Measurements from ENCODE around the gene BAHCC1. TPM values are rescaled to one million over a fixed set of nuclear protein-coding genes. Genes with fewer than 3 reads are reported as not detected.

The BAHCC1 gene
- total RNA-seq, 3 donors from 2014 or later: 7.4 to 17.0 (median 11.7) TPM

DNA sequence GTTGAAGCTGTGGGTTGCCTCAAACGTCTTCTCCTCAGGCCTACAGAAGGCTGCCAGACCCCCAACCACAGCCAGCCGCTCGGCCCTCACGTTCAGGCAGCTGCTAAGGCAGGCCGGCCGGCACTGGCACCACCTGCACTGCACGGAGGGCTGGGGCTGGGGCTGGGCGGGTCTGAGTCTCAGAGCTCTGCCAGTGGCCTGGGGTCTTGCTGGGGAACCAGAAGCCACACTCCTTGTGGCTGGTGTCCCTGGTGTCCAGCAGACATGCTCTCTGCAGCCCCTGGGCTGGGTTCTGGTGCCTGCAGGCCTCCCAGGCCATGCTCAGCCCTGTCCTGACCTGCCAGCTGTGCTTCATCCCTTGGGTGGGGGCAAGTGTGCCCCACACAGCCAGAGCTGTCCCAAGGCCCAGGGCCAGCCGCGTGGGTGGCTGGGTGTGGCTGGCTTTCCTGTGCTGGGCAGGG is 42.0 kb downstream of the BAHCC1 start:
- intact Hi-C loops (cut with DNase I; ENCODE audit: low total_unique reads): no loop called here
- no peaks in the 10 kb centered on the region for H3K27me3 ChIP-seq
- no peaks in the 10 kb centered on the region for H3K36me3 ChIP-seq
- peak overlapping the region in 1 of 2 donors; percentile 90 for H3K27ac ChIP-seq
- H3K4me1 ChIP-seq: peaks cover 0 to 5% of the 10 kb centered on the region in 2 donors
- DNase-seq (ENCODE audit: low spot score in 2 of 2): no peak
- no peaks in the 10 kb centered on the region for H3K9me3 ChIP-seq
- no peak overlapping the region for H3K4me3 ChIP-seq
- TF ChIP-seq POLR2AphosphoS5 (IDR thresholded peaks at IDR 0.05) (no peak), POLR2A (IDR thresholded peaks at IDR 0.05) (no peak)

DNA sequence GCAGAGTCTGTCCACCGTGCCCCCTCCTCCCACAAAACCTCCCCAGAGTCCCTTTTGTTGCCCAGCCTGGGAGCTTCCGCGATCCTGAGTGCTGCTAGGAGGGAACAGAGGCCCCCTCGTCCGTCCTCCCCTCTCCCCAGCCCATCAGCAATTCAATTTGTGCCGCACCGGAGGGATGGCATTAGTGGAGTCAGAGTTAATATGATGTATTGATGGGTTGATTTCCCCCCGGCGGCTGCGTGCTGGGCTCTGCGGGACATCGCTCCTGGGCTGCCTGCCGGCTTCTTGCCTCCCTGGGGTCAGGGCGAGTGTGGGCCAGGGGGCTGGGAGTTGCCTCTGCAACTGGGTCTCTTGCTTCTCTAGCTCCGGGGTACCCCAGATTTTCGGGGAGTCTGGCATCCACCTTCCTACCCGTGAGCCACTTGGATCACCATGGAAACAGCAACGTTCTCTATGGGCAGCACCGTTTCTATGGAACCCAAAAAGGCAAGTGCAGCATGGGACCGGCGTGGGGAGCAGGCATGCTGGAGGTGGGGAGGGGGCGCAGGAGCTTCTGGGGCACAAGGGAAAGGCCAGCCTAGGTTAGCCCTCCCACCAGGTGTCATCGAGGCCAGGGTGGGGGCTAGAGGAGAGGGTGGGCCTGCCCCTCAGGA is 42.9 kb downstream of the BAHCC1 start:
- H3K36me3 ChIP-seq: no peaks in the 10 kb centered on the region
- intact Hi-C loops (cut with DNase I; ENCODE audit: low total_unique reads): no loop called here
- H3K4me1 ChIP-seq: peaks cover 0 to 5% of the 10 kb centered on the region in 2 donors
- H3K9me3 ChIP-seq: no peaks in the 10 kb centered on the region
- H3K4me3 ChIP-seq: no peak overlapping the region
- H3K27me3 ChIP-seq: no peaks in the 10 kb centered on the region
- no peak for TF ChIP-seq POLR2A (IDR thresholded peaks at IDR 0.05)
- TF ChIP-seq, protein P1, sequence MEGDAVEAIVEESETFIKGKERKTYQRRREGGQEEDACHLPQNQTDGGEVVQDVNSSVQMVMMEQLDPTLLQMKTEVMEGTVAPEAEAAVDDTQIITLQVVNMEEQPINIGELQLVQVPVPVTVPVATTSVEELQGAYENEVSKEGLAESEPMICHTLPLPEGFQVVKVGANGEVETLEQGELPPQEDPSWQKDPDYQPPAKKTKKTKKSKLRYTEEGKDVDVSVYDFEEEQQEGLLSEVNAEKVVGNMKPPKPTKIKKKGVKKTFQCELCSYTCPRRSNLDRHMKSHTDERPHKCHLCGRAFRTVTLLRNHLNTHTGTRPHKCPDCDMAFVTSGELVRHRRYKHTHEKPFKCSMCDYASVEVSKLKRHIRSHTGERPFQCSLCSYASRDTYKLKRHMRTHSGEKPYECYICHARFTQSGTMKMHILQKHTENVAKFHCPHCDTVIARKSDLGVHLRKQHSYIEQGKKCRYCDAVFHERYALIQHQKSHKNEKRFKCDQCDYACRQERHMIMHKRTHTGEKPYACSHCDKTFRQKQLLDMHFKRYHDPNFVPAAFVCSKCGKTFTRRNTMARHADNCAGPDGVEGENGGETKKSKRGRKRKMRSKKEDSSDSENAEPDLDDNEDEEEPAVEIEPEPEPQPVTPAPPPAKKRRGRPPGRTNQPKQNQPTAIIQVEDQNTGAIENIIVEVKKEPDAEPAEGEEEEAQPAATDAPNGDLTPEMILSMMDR (IDR thresholded peaks at IDR 0.05): no peak
- no peak for TF ChIP-seq POLR2AphosphoS5 (IDR thresholded peaks at IDR 0.05)
- H3K27ac ChIP-seq: no peak overlapping the region
- DNase-seq (ENCODE audit: low spot score in 2 of 2): no peak

DNA sequence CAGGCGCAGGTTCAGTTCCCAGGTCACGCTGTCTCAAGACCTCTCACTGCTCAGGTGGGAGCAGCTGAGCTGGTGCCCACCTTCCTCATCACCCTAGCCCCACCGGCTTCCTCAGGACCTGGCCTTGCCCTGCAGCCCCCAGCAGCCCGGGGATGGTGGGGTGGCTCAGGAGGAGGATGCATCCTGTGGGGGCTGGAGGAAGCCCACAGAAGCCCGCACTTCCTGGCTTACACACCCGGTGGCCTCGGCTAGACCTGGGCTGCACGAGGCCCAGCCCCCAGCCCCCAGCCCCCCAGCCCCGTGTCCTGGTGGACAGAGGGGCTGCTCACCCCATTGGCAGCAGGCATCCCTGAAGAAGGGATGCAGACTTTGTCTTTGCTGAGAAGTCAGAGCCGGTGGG is 43.4 kb downstream of the BAHCC1 start:
- TF ChIP-seq POLR2AphosphoS5 (IDR thresholded peaks at IDR 0.05): no peak
- TF ChIP-seq POLR2A (IDR thresholded peaks at IDR 0.05): no peak
- TF ChIP-seq, protein P1 (IDR thresholded peaks at IDR 0.05): no peak
- Histone ChIP-seq H3K27ac (no peak overlapping the region), H3K27me3 (no peaks in the 10 kb centered on the region), H3K9me3 (no peaks in the 10 kb centered on the region), H3K4me1 (peaks cover 0 to 5% of the 10 kb centered on the region in 2 donors), H3K4me3 (no peak overlapping the region), H3K36me3 (no peaks in the 10 kb centered on the region)
- no peak for DNase-seq (ENCODE audit: low spot score in 2 of 2)
- intact Hi-C loops (cut with DNase I; ENCODE audit: low total_unique reads): no loop called here

DNA sequence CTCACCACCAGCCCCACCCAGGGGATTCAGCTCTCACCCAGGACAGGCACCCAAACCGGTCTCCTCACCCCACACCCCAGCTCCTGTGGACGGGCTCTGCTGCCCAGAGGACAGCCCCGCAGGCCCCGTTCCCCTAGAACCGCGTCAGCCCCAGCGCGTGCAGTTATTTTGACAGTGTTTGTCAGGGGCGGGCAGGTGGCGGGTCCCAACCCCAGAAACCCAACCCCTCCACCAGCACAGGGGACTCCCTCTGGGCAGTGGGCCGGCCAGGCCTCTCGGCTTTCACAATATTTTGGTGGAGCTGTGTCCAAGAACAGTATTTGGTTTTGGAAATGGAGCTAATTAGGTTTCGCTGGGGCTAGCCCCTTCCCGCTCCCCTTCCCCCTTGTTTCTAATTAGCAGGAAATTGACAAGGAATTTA is 44.8 kb downstream of the BAHCC1 start:
- H3K27ac ChIP-seq: no peak overlapping the region
- H3K9me3 ChIP-seq: no peaks in the 10 kb centered on the region
- TF ChIP-seq POLR2A (IDR thresholded peaks at IDR 0.05) (no peak), POLR2AphosphoS5 (IDR thresholded peaks at IDR 0.05) (no peak)
- TF ChIP-seq, protein P1 (IDR thresholded peaks at IDR 0.05): no peak
- no peak for DNase-seq (ENCODE audit: low spot score in 2 of 2)
- intact Hi-C loops (cut with DNase I; ENCODE audit: low total_unique reads): no loop called here
- no peak overlapping the region for H3K4me3 ChIP-seq
- no peaks in the 10 kb centered on the region for H3K36me3 ChIP-seq
- no peaks in the 10 kb centered on the region for H3K27me3 ChIP-seq
- H3K4me1 ChIP-seq: peaks cover 0 to 5% of the 10 kb centered on the region in 2 donors

DNA sequence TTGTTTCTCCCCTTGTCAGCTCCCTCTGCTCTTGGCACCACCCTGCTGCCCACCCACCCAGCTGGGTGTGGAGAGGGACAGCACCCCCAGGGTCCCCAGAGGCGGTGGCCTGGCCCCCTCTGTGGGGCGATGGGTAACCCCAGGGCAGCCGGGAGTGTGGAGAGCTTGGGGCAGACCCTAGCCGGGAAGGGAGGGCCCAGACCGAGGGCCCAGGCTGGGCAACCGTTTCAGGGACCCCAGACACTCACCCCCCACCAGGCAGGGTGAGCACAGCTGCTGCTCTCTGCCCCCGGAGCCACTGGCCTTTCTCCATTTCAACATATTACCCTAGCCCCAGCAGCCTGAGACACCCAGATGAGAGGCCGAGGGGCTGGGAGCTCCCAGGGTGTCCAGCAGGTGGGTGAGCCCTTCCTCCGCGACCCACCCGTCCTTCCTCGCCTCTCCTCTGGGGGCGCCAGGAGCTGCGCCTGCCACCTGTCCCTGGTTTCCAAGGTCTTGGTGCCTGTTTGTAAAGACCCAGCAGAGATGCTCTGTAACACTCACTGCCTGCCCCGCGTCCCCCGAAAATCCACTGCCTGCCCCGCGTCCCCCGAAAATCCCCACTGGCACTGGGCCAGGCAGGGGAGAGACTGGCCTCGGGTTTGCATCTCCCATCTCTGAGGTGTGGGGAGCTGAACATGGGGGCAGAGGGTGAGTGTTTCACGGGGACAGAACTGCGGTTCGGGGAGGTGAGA is 45.4 kb downstream of the BAHCC1 start:
- Histone ChIP-seq H3K27ac (no peak overlapping the region), H3K4me1 (peaks cover 0 to 5% of the 10 kb centered on the region in 2 donors), H3K4me3 (no peak overlapping the region), H3K9me3 (no peaks in the 10 kb centered on the region), H3K36me3 (no peaks in the 10 kb centered on the region), H3K27me3 (no peaks in the 10 kb centered on the region)
- intact Hi-C loops (cut with DNase I; ENCODE audit: low total_unique reads): no loop called here
- DNase-seq (ENCODE audit: low spot score in 2 of 2): no peak
- no peak for TF ChIP-seq POLR2A (IDR thresholded peaks at IDR 0.05)

DNA sequence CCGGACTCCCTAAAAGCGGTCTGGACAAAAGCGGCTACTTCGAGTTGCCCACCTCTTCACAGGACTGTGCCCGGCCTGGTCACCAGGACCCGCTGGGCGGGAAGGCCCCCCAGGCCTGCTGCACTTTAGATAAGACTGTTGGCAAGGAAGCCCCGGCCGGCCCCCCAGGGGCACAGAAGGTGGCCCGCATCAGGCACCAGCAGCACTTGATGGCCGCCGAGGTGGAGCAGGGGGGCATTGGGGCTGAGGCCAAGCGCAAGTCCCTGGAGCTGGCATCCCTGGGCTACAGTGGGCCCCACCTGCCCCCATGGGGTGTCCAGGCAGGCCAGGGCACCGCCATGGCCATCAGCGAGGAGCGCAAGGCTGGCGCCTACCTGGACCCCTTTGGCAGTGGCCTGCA is 47.5 kb downstream of the BAHCC1 start:
- H3K4me3 ChIP-seq: no peak overlapping the region
- no peaks in the 10 kb centered on the region for H3K4me1 ChIP-seq
- no peak for DNase-seq (ENCODE audit: low spot score in 2 of 2)
- H3K27ac ChIP-seq: no peak overlapping the region
- H3K27me3 ChIP-seq: no peaks in the 10 kb centered on the region
- TF ChIP-seq POLR2AphosphoS5 (IDR thresholded peaks at IDR 0.05) (no peak), POLR2A (IDR thresholded peaks at IDR 0.05) (no peak)
- TF ChIP-seq, protein P1 (IDR thresholded peaks at IDR 0.05): no peak
- no peaks in the 10 kb centered on the region for H3K36me3 ChIP-seq
- intact Hi-C loops (cut with DNase I; ENCODE audit: low total_unique reads): no loop called here
- H3K9me3 ChIP-seq: no peaks in the 10 kb centered on the region
